ENCODE results near the gene KCNJ6. TPM values are rescaled to one million over a fixed set of nuclear protein-coding genes. Genes with fewer than 3 reads are reported as not detected.

Gene KCNJ6
- total RNA-seq, 1 donor from 2014 or later = 0.75 TPM

- Mint-ChIP-seq H3K9me3 (peaks cover under 1% of the 10 kb centered on the region), H3K4me3 (no peak overlapping the region), H3K27ac (ENCODE audit: unreplicated experiment) (no peak overlapping the region), H3K4me1 (peaks cover 6% of the 10 kb centered on the region), H3K36me3 (ENCODE audit: low read depth) (no peaks in the 10 kb centered on the region), H3K27me3 (ENCODE audit: low read depth) (no peaks in the 10 kb centered on the region)
- DNase-seq (ENCODE audit: low read depth, low spot score) = no peak
- TF ChIP-seq CTCF (conservative IDR thresholded peaks at IDR 0.05) = no peak
These were observed 50.2 kb downstream of the KCNJ6 start for GRCh38 chr21:37866027-37866426.

GRCh38 chr21:37865156-37865555 is 51.1 kb downstream of the KCNJ6 start:
- Mint-ChIP-seq H3K27me3 (ENCODE audit: low read depth) (no peaks in the 10 kb centered on the region), H3K4me1 (peaks cover 6% of the 10 kb centered on the region), H3K27ac (ENCODE audit: unreplicated experiment) (no peak overlapping the region), H3K9me3 (peaks cover 6% of the 10 kb centered on the region), H3K36me3 (ENCODE audit: low read depth) (no peaks in the 10 kb centered on the region), H3K4me3 (no peak overlapping the region)
- no peak for TF ChIP-seq CTCF (conservative IDR thresholded peaks at IDR 0.05)
- DNase-seq (ENCODE audit: low read depth, low spot score) = no peak

- TF ChIP-seq CTCF (conservative IDR thresholded peaks at IDR 0.05) = no peak
- no peak for DNase-seq (ENCODE audit: low read depth, low spot score)
- Mint-ChIP-seq H3K4me3 (no peak overlapping the region), H3K9me3 (peaks cover 6% of the 10 kb centered on the region), H3K27ac (ENCODE audit: unreplicated experiment) (no peak overlapping the region), H3K4me1 (peaks cover 6% of the 10 kb centered on the region), H3K27me3 (ENCODE audit: low read depth) (no peaks in the 10 kb centered on the region), H3K36me3 (ENCODE audit: low read depth) (no peaks in the 10 kb centered on the region)
These were observed 52.4 kb downstream of the KCNJ6 start for GRCh38 chr21:37863842-37864241.

GRCh38 chr21:37862536-37862935 is 53.7 kb downstream of the KCNJ6 start:
- Mint-ChIP-seq H3K27ac (ENCODE audit: unreplicated experiment) (peak overlapping the region; percentile 14), H3K9me3 (peaks cover 14% of the 10 kb centered on the region), H3K4me3 (no peak overlapping the region), H3K27me3 (ENCODE audit: low read depth) (no peaks in the 10 kb centered on the region), H3K36me3 (ENCODE audit: low read depth) (peaks cover 3% of the 10 kb centered on the region), H3K4me1 (peaks cover 6% of the 10 kb centered on the region)
- TF ChIP-seq CTCF (conservative IDR thresholded peaks at IDR 0.05) = no peak
- DNase-seq (ENCODE audit: low read depth, low spot score) = no peak

GRCh38 chr21:37861561-37861960 is 54.7 kb downstream of the KCNJ6 start:
- Mint-ChIP-seq H3K27me3 (ENCODE audit: low read depth) (no peaks in the 10 kb centered on the region), H3K9me3 (peaks cover 14% of the 10 kb centered on the region), H3K36me3 (ENCODE audit: low read depth) (peaks cover 3% of the 10 kb centered on the region), H3K27ac (ENCODE audit: unreplicated experiment) (no peak overlapping the region), H3K4me1 (peaks cover 9% of the 10 kb centered on the region), H3K4me3 (no peak overlapping the region)
- TF ChIP-seq CTCF (conservative IDR thresholded peaks at IDR 0.05) = no peak
- DNase-seq (ENCODE audit: low read depth, low spot score) = no peak

GRCh38 chr21:37860416-37860815 is 55.8 kb downstream of the KCNJ6 start:
- Mint-ChIP-seq H3K27me3 (ENCODE audit: low read depth) (no peaks in the 10 kb centered on the region), H3K4me3 (no peak overlapping the region), H3K27ac (ENCODE audit: unreplicated experiment) (no peak overlapping the region), H3K9me3 (peaks cover 14% of the 10 kb centered on the region), H3K36me3 (ENCODE audit: low read depth) (peaks cover 3% of the 10 kb centered on the region), H3K4me1 (peaks cover 21% of the 10 kb centered on the region)
- no peak for TF ChIP-seq CTCF (conservative IDR thresholded peaks at IDR 0.05)
- DNase-seq (ENCODE audit: low read depth, low spot score) = no peak

Data from neural crest cell (in vitro differentiated cells).